Tibial artery (tissue), 4 donors: Measurements from ENCODE around the gene AEN.
A peak's percentile ranks its signal among the peaks of the same experiment; 100 is the strongest.

Experiments
- DNase-seq, 2 donors: peaks; one replicate each; pipeline ENCODE4 v3.0.0-alpha.2; 2019
- H3K27ac ChIP-seq, 2 donors: fragments of 200-600 bp; sonication (generic) in 1 of 2; 1 replicate in 1 of 2; 2 replicates in 1 of 2; pipeline ENCODE4 v1.5.1; 2018 to 2019; ENCODE audit warnings: mild to moderate bottlenecking in 1 of 2
- H3K27me3 ChIP-seq, 2 donors: fragments of 200-600 bp; sonication (generic) in 1 of 2; one replicate each; pipeline versions ENCODE4 v1.5.1 to v1.6.0; 2016 to 2019
- H3K36me3 ChIP-seq, 3 donors: fragments of 200-600 bp; sonication (generic) in 2 of 3; one replicate each; pipeline ENCODE4 v1.5.1; 2016 to 2019; ENCODE audit warnings: mild to moderate bottlenecking in 2 of 3
- H3K4me1 ChIP-seq, 4 donors: fragments of 200-600 bp; sonication (generic) in 2 of 4; 1 replicate in 3 of 4; 2 replicates in 1 of 4; pipeline ENCODE4 v1.5.1; 2016 to 2019
- H3K4me3 ChIP-seq, 2 donors: fragments of 200-600 bp; sonication (generic) in 1 of 2; 1 replicate in 1 of 2; 2 replicates in 1 of 2; pipeline ENCODE4 v1.5.1; 2018 to 2019; ENCODE audit warnings: mild to moderate bottlenecking in 2 of 2
- H3K9me3 ChIP-seq, 3 donors: fragments of 200-600 bp; sonication (generic) in 1 of 3; one replicate each; pipeline ENCODE4 v1.5.1; 2016 to 2019
- CTCF ChIP-seq, 2 experiments: fragments of 200-600 bp in 1 of 2; fragments of 450-650 bp in 1 of 2; IDR thresholded peaks; one replicate each; pipeline ENCODE4 v1.5.1; 2017 to 2019; ENCODE audit warnings: antibody characterized with exemption in 2 of 2, mild to moderate bottlenecking in 1 of 2, moderate library complexity in 1 of 2
- intact Hi-C: fragments of 100-400 bp; cut with DNase I; formaldehyde crosslinking; loops from one replicate; pipeline ENCODE4 v1.15.0; 2023; ENCODE audit warnings: low total_unique reads

AEN gene

GRCh38 chr15:88663141-88663621, 42.0 kb downstream of the AEN start:
- TF ChIP-seq CTCF (IDR thresholded peaks at IDR 0.05) = no peak
- Histone ChIP-seq H3K36me3 (no peaks in the 10 kb centered on the region), H3K27me3 (no peaks in the 10 kb centered on the region), H3K4me1 (peaks cover 0 to 61% (median 35%) of the 10 kb centered on the region in 4 donors), H3K9me3 (no peaks in the 10 kb centered on the region), H3K27ac (peak overlapping the region; percentile 24 to 68), H3K4me3 (no peak overlapping the region)
- DNase-seq = peak in 1 of 2 donors; percentile 88
- intact Hi-C loops = no loop called here

- intact Hi-C loops = no loop called here
- H3K36me3 ChIP-seq = no peaks in the 10 kb centered on the region
- H3K4me1 ChIP-seq = peaks cover 0 to 50% (median 26%) of the 10 kb centered on the region in 4 donors
- no peak for TF ChIP-seq CTCF (IDR thresholded peaks at IDR 0.05)
- no peaks in the 10 kb centered on the region for H3K9me3 ChIP-seq
- no peak for DNase-seq
- H3K27ac ChIP-seq = peak overlapping the region; percentile 36 to 68
- H3K27me3 ChIP-seq = no peaks in the 10 kb centered on the region
- no peak overlapping the region for H3K4me3 ChIP-seq
Observed at GRCh38 chr15:88664151-88664778, 43.1 kb downstream of the AEN start.

- no peak for DNase-seq
- intact Hi-C loops = no loop called here
- no peak for TF ChIP-seq CTCF (IDR thresholded peaks at IDR 0.05)
Observed at GRCh38 chr15:88674661-88675060, 53.5 kb downstream of the AEN start.

GRCh38 chr15:88678755-88679154, 57.6 kb downstream of the AEN start:
- no peaks in the 10 kb centered on the region for H3K36me3 ChIP-seq
- no peak for DNase-seq
- intact Hi-C loops = no loop called here
- H3K4me3 ChIP-seq = no peak overlapping the region
- H3K4me1 ChIP-seq = no peaks in the 10 kb centered on the region
- H3K9me3 ChIP-seq = no peaks in the 10 kb centered on the region
- H3K27me3 ChIP-seq = no peaks in the 10 kb centered on the region
- H3K27ac ChIP-seq = no peak overlapping the region
- TF ChIP-seq CTCF (IDR thresholded peaks at IDR 0.05) = no peak

More at GRCh38 chr15:88674661-88675060, 53.5 kb downstream of the AEN start:
- H3K4me3 ChIP-seq = no peak overlapping the region
- H3K4me1 ChIP-seq = no peaks in the 10 kb centered on the region
- H3K36me3 ChIP-seq = no peaks in the 10 kb centered on the region
- no peaks in the 10 kb centered on the region for H3K27me3 ChIP-seq
- no peak overlapping the region for H3K27ac ChIP-seq
- H3K9me3 ChIP-seq = no peaks in the 10 kb centered on the region

- Histone ChIP-seq H3K4me3 (no peak overlapping the region), H3K27ac (no peak overlapping the region), H3K27me3 (no peaks in the 10 kb centered on the region), H3K4me1 (no peaks in the 10 kb centered on the region), H3K36me3 (no peaks in the 10 kb centered on the region), H3K9me3 (no peaks in the 10 kb centered on the region)
- DNase-seq = no peak
- no peak for TF ChIP-seq CTCF (IDR thresholded peaks at IDR 0.05)
- intact Hi-C loops = no loop called here
Observed at GRCh38 chr15:88680241-88681001, 59.3 kb downstream of the AEN start.
